Neural cell (in vitro differentiated cells): ENCODE data around the gene LIG1.

Source experiments
- EP300 ChIP-seq: fragments of 450-650 bp; conservative IDR thresholded peaks from 2 replicates; pipeline ENCODE4 v1.6.1; 2014; ENCODE audit warnings: antibody characterized with exemption, mild to moderate bottlenecking, moderate library complexity; ENCODE audit not compliant: poor library complexity, severe bottlenecking
- EZH2 ChIP-seq: fragments of 200-600, 300-800 bp; shearing (Covaris generic), sonication (generic); IDR thresholded peaks from 2 replicates; pipeline ENCODE4 v1.6.1; 2014; ENCODE audit warnings: antibody characterized with exemption, low read length, borderline replicate concordance, mild to moderate bottlenecking; ENCODE audit not compliant: insufficient read depth, poor library complexity, severe bottlenecking
- POLR2AphosphoS5 ChIP-seq: IDR thresholded peaks from 2 replicates; pipeline ENCODE4 v1.6.1; 2012
- TF ChIP-seq, protein P1 (sequence below): fragments of 450-650 bp; IDR thresholded peaks from 2 replicates; pipeline ENCODE4 v1.5.1; 2014; ENCODE audit warnings: antibody characterized with exemption, mild to moderate bottlenecking, moderate library complexity; ENCODE audit not compliant: poor library complexity, severe bottlenecking

DNA sequence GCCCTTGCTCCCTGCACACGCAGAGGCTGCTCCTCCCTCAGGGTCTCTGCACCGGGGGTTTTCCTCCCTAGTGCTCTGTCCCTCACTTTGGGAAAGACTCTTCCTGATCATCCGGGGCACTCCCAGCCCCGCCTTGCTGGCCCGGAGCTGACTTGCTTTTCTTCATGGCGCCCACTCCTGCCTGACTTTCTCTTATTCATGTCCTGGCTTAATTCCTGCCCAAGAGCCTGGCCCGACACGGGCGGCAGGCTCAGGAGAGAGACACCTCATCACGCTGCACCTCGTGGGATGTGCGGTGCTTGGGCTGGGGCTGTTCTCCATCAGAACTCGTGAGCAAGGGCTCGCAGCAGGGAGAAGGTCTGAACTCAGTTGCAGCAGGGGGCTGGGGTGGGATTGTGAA lies 47.7 kb downstream of the LIG1 start:
- TF ChIP-seq, protein P1, sequence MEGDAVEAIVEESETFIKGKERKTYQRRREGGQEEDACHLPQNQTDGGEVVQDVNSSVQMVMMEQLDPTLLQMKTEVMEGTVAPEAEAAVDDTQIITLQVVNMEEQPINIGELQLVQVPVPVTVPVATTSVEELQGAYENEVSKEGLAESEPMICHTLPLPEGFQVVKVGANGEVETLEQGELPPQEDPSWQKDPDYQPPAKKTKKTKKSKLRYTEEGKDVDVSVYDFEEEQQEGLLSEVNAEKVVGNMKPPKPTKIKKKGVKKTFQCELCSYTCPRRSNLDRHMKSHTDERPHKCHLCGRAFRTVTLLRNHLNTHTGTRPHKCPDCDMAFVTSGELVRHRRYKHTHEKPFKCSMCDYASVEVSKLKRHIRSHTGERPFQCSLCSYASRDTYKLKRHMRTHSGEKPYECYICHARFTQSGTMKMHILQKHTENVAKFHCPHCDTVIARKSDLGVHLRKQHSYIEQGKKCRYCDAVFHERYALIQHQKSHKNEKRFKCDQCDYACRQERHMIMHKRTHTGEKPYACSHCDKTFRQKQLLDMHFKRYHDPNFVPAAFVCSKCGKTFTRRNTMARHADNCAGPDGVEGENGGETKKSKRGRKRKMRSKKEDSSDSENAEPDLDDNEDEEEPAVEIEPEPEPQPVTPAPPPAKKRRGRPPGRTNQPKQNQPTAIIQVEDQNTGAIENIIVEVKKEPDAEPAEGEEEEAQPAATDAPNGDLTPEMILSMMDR: no peak
- TF ChIP-seq EZH2: no peak
- TF ChIP-seq POLR2AphosphoS5: no peak
- TF ChIP-seq EP300: no peak
